Activated CD8-positive, alpha-beta T cell treated with anti-CD3 and anti-CD28 coated beads for 36 hours (primary cell): ENCODE data around the gene GMCL2. TPM values are rescaled to one million over a fixed set of nuclear protein-coding genes. Genes with fewer than 3 reads are reported as not detected.

ENCODE experiments used
- ATAC-seq: fragments of 200-7000 bp; cut with Tn5 transposase; one replicate; pipeline ENCODE4 v1.10.0; 2021; ENCODE audit warnings: mild to moderate bottlenecking, moderate library complexity
- CTCF ChIA-PET: fragments of 350-600 bp; sonication (Branson Sonifier 250); formaldehyde crosslinking; loops from one replicate; lab custom pipeline; 2021; ENCODE audit warnings: antibody characterized with exemption; lab: Charles Lee
- POLR2A ChIA-PET: fragments of 350-600 bp; sonication (Branson Sonifier 250); formaldehyde crosslinking; loops from one replicate; lab custom pipeline; 2021; ENCODE audit warnings: antibody characterized with exemption; lab: Charles Lee
- DNase-seq: peaks from one replicate; pipeline ENCODE4 v3.0.0-alpha.2; 2020
- H3K27ac Mint-ChIP-seq: one replicate; pipeline ENCODE4 v1.8.0; 2021; ENCODE audit warnings: mild to moderate bottlenecking, mixed read lengths
- H3K27me3 Mint-ChIP-seq: one replicate; pipeline ENCODE4 v1.8.0; 2021; ENCODE audit warnings: mixed read lengths
- H3K36me3 Mint-ChIP-seq: one replicate; pipeline ENCODE4 v1.8.0; 2021; ENCODE audit warnings: low read depth, mixed read lengths
- H3K4me1 Mint-ChIP-seq: one replicate; pipeline ENCODE4 v1.8.0; 2021; ENCODE audit warnings: low read depth, mixed read lengths
- H3K4me3 Mint-ChIP-seq: one replicate; pipeline ENCODE4 v1.8.0; 2021; ENCODE audit warnings: mild to moderate bottlenecking, moderate library complexity, mixed read lengths
- H3K9me3 Mint-ChIP-seq: one replicate; pipeline ENCODE4 v1.8.0; 2021; ENCODE audit warnings: mixed read lengths
- CTCF ChIP-seq: fragments of 200-600 bp; IDR thresholded peaks from one replicate; pipeline ENCODE4 v1.8.0; 2022; ENCODE audit warnings: antibody characterized with exemption, mild to moderate bottlenecking
- intact Hi-C: fragments of 100-400 bp; cut with micrococcal nuclease; formaldehyde crosslinking; loops from one replicate; pipeline ENCODE4 v1.10.0; 2022
- total RNA-seq, 2 experiments: library from RNA; stranded (reverse); gene quantifications; one replicate each; pipeline ENCODE4 v1.2.3, GENCODE V29; 2021

GMCL2 gene
- total RNA-seq, 2 experiments from 2014 or later, result not detected

GRCh38 chr5:178149199-178149932 lies 37.8 kb downstream of the GMCL2 start:
- H3K4me1 Mint-ChIP-seq, result peaks cover 53% of the 10 kb centered on the region
- ChIA-PET POLR2A (interaction anchor here (0.7 to 6.9 kb wide), 14 partner anchors 13 to 73 kb away, joined by 3 to 37 read pairs (median 4); partner anchors contain the start of genes HNRNPAB and RMND5B), CTCF (interaction anchor here (0.7 to 20.3 kb wide), 9 partner anchors 10 to 88 kb away, joined by 3 to 319 read pairs (median 4); partner anchors contain the start of gene RMND5B)
- peaks cover 64% of the 10 kb centered on the region for H3K36me3 Mint-ChIP-seq
- TF ChIP-seq CTCF, result peak; percentile 38
- no peaks in the 10 kb centered on the region for H3K9me3 Mint-ChIP-seq
- H3K27ac Mint-ChIP-seq, result peak overlapping the region; percentile 92
- intact Hi-C loops, result loop anchor here (5.0 kb wide), 1 partner anchor 72 kb away; no protein-coding TSS in a partner anchor
- H3K27me3 Mint-ChIP-seq, result no peaks in the 10 kb centered on the region
- H3K4me3 Mint-ChIP-seq, result peak overlapping the region; percentile 16
- DNase-seq (peak; percentile 80), ATAC-seq (peak; percentile 18)

- H3K4me3 Mint-ChIP-seq, result no peak overlapping the region
- H3K36me3 Mint-ChIP-seq, result peaks cover 65% of the 10 kb centered on the region
- DNase-seq (no peak), ATAC-seq (no peak)
- CTCF ChIA-PET, result interaction anchor here (1.8 to 20.3 kb wide), 3 partner anchors 10 to 73 kb away, joined by 5 to 319 read pairs (median 84); no protein-coding TSS in a partner anchor
- POLR2A ChIA-PET, result interaction anchor here (1.3 to 6.9 kb wide), 3 partner anchors 11 to 27 kb away, joined by 4 to 37 read pairs (median 6); partner anchors contain the start of gene RMND5B
- peak overlapping the region; percentile 41 for H3K27ac Mint-ChIP-seq
- intact Hi-C loops, result loop anchor here (5.0 kb wide), 1 partner anchor 70 kb away; no protein-coding TSS in a partner anchor
- no peak for TF ChIP-seq CTCF
- peaks cover 50% of the 10 kb centered on the region for H3K4me1 Mint-ChIP-seq
- no peaks in the 10 kb centered on the region for H3K9me3 Mint-ChIP-seq
- no peaks in the 10 kb centered on the region for H3K27me3 Mint-ChIP-seq
These were observed 39.8 kb downstream of the GMCL2 start for GRCh38 chr5:178147406-178147805.

- CTCF ChIA-PET, result interaction anchor here (0.7 to 20.3 kb wide), 9 partner anchors 10 to 85 kb away, joined by 3 to 319 read pairs (median 5); partner anchors contain the start of gene N4BP3
- peak; percentile 87 for DNase-seq
- H3K36me3 Mint-ChIP-seq, result peaks cover 59% of the 10 kb centered on the region
- peak; percentile 71 for ATAC-seq
- intact Hi-C loops, result loop anchor here (5.0 kb wide), 1 partner anchor 69 kb away; no protein-coding TSS in a partner anchor
- H3K27ac Mint-ChIP-seq, result peak overlapping the region; percentile 67
- H3K4me1 Mint-ChIP-seq, result peaks cover 41% of the 10 kb centered on the region
- POLR2A ChIA-PET, result interaction anchor here (0.7 to 6.9 kb wide), 8 partner anchors 10 to 183 kb away, joined by 3 to 37 read pairs (median 3); partner anchors contain the start of genes HNRNPAB and N4BP3
- no peaks in the 10 kb centered on the region for H3K27me3 Mint-ChIP-seq
- TF ChIP-seq CTCF, result peak; percentile 86
- H3K4me3 Mint-ChIP-seq, result no peak overlapping the region
- H3K9me3 Mint-ChIP-seq, result no peaks in the 10 kb centered on the region
These were observed 41.0 kb downstream of the GMCL2 start for GRCh38 chr5:178145965-178146820.

GRCh38 chr5:178143901-178144300 lies 43.3 kb downstream of the GMCL2 start:
- ChIA-PET POLR2A (interaction anchor here (1.0 to 3.0 kb wide), 3 partner anchors 9 to 28 kb away, joined by 4 to 14 read pairs (median 5); partner anchors contain the start of gene NHP2), CTCF (interaction anchor here (2.7 to 20.3 kb wide), 3 partner anchors 8 to 69 kb away, joined by 13 to 319 read pairs (median 84); no protein-coding TSS in a partner anchor)
- Mint-ChIP-seq H3K4me3 (no peak overlapping the region), H3K9me3 (no peaks in the 10 kb centered on the region), H3K27me3 (no peaks in the 10 kb centered on the region), H3K36me3 (peaks cover 44% of the 10 kb centered on the region), H3K27ac (peak overlapping the region; percentile 58), H3K4me1 (peaks cover 18% of the 10 kb centered on the region)
- DNase-seq, result no peak
- TF ChIP-seq CTCF, result no peak
- intact Hi-C loops, result no loop called here
- ATAC-seq, result no peak
